HepG2 (cell line): ENCODE measurements around the gene WDR20. TPM values are rescaled to one million over a fixed set of nuclear protein-coding genes. Genes with fewer than 3 reads are reported as not detected.

ENCODE experiments used
- ATAC-seq: fragments of 200-7000 bp; cut with Tn5 transposase; 3 replicates; pipeline ENCODE4 v1.9.1; 2020; ENCODE audit warnings: mild to moderate bottlenecking, moderate library complexity
- BruUV-seq: library from RNA; stranded (reverse); fragments of 400-500 nt; replicated peaks from 2 replicates; lab custom pipeline; 2021; lab: Mats Ljungman, UMichigan
- CTCF ChIA-PET: fragments of 300-600 bp; formaldehyde crosslinking; extraction: SDS; loops from one replicate; lab custom pipeline; 2021; ENCODE audit warnings: low total read pairs, inconsistent platforms, low intra/inter-chr PET ratio; lab: Yijun Ruan, JAX
- POLR2A ChIA-PET: fragments of 350-600 bp; sonication (Branson Sonifier 250); formaldehyde crosslinking; loops from one replicate; lab custom pipeline; 2020; ENCODE audit warnings: antibody characterized with exemption, inconsistent platforms; lab: Yijun Ruan, JAX
- DNase-seq: peaks from one replicate; pipeline ENCODE4 v3.0.0-alpha.2; 2015; ENCODE audit warnings: low spot score
- FAIRE-seq: peaks from 3 replicates; lab custom pipeline; 2011; peaks lifted over from hg19 to GRCh38; lab: Jason Lieb, UNC
- H2AFZ ChIP-seq: one replicate; pipeline ENCODE4 v1.6.1; 2011; ENCODE audit warnings: low read length, inconsistent platforms
- H3K27ac ChIP-seq: fragments of 300-600 bp; 3 replicates; pipeline ENCODE4 v1.8.0; 2011; ENCODE audit warnings: mixed run types, mild to moderate bottlenecking, mixed read lengths, low read length, inconsistent platforms; ENCODE audit not compliant: insufficient read depth; ENCODE audit errors: extremely low read length
- H3K27me3 ChIP-seq, 2 experiments: fragments of 200-600 bp in 1 of 2; 2 replicates in 1 of 2; 3 replicates in 1 of 2; pipeline versions ENCODE4 v1.6.0 to v1.8.0; 2011; ENCODE audit warnings: low read length in 2 of 2, mild to moderate bottlenecking in 2 of 2, moderate library complexity in 2 of 2, inconsistent platforms in 1 of 2; ENCODE audit not compliant: insufficient read depth in 2 of 2, control insufficient read depth in 1 of 2
- H3K36me3 ChIP-seq, 2 experiments: fragments of 200-600 bp in 1 of 2; replicated peaks in 1 of 2; 2 replicates in 1 of 2; 3 replicates in 1 of 2; pipeline versions ENCODE4 v1.5.1 to v1.8.0; 2011; ENCODE audit warnings: low read length in 2 of 2, inconsistent platforms in 1 of 2; ENCODE audit not compliant: insufficient read depth in 2 of 2, control insufficient read depth in 1 of 2
- H3K4me1 ChIP-seq: 2 replicates; pipeline ENCODE4 v1.5.1; 2012; ENCODE audit warnings: low read length, inconsistent platforms; ENCODE audit not compliant: insufficient read depth
- H3K4me2 ChIP-seq: 2 replicates; pipeline ENCODE4 v1.6.0; 2011; ENCODE audit warnings: low read depth, low read length, inconsistent platforms
- H3K4me3 ChIP-seq, 3 experiments: fragments of 200-600 bp in 1 of 3; sonication (generic), shearing (Covaris generic) in 1 of 3; replicated peaks in 1 of 3; 2 replicates each; pipeline ENCODE4 v1.5.1; 2011 to 2016; ENCODE audit warnings: low read length in 3 of 3, inconsistent platforms in 2 of 3, low read depth in 2 of 3, mild to moderate bottlenecking in 2 of 3, control low read depth in 1 of 3, mixed read lengths in 1 of 3; ENCODE audit not compliant: insufficient read depth in 1 of 3
- H3K79me2 ChIP-seq: one replicate; pipeline ENCODE4 v1.6.1; 2011; ENCODE audit warnings: low read length, inconsistent platforms; ENCODE audit not compliant: insufficient read depth
- H3K9ac ChIP-seq: 2 replicates; pipeline ENCODE4 v1.6.0; 2011; ENCODE audit warnings: mild to moderate bottlenecking, low read depth, low read length, inconsistent platforms; ENCODE audit not compliant: insufficient read depth
- H3K9me3 ChIP-seq: 2 replicates; pipeline ENCODE4 v1.5.1; 2012; ENCODE audit warnings: mild to moderate bottlenecking, low read length
- H4K20me1 ChIP-seq: 2 replicates; pipeline ENCODE4 v1.6.0; 2011; ENCODE audit warnings: inconsistent platforms, mild to moderate bottlenecking, low read length, moderate library complexity; ENCODE audit not compliant: insufficient read depth
- ARID3A ChIP-seq: IDR thresholded peaks from 2 replicates; pipeline ENCODE4 v1.6.1; 2012; ENCODE audit warnings: low read depth, low read length, improper control_type of control experiment
- ARNT2 ChIP-seq: sonication (generic); formaldehyde crosslinking; IDR thresholded peaks from 2 replicates; pipeline ENCODE4 v1.8.0; 2022; ENCODE audit warnings: mild to moderate bottlenecking, low read depth, missing genetic modification reagents, moderate library complexity
- CBX1 ChIP-seq: IDR thresholded peaks from one replicate; pipeline ENCODE4 v1.6.1; 2016; ENCODE audit warnings: antibody characterized with exemption, low read depth
- KDM5B ChIP-seq: sonication (generic); formaldehyde crosslinking; IDR thresholded peaks from 2 replicates; pipeline ENCODE4 v1.4.0; 2020; ENCODE audit warnings: missing genetic modification reagents, mild to moderate bottlenecking, borderline replicate concordance
- RARA ChIP-seq: IDR thresholded peaks from 2 replicates; pipeline ENCODE4 v1.6.1; 2016; ENCODE audit warnings: missing genetic modification reagents, missing compliant biosample characterization
- RXRB ChIP-seq: IDR thresholded peaks from 2 replicates; pipeline ENCODE4 v1.6.1; 2016; ENCODE audit warnings: borderline replicate concordance, missing genetic modification reagents, missing compliant biosample characterization
- SNAPC2 ChIP-seq: sonication (generic); formaldehyde crosslinking; IDR thresholded peaks from 2 replicates; pipeline ENCODE4 v1.8.1; 2022; ENCODE audit warnings: mild to moderate bottlenecking, missing genetic modification reagents
- SRSF9 ChIP-seq: fragments of 200-400 bp; formaldehyde crosslinking; IDR thresholded peaks from 2 replicates; pipeline ENCODE4 v1.6.1; 2018; ENCODE audit warnings: borderline replicate concordance, mild to moderate bottlenecking, low read depth, low read length; ENCODE audit not compliant: insufficient read depth, poor library complexity, severe bottlenecking
- XBP1 ChIP-seq: sonication (generic); formaldehyde crosslinking; IDR thresholded peaks from 2 replicates; pipeline ENCODE4 v1.5.0; 2020; ENCODE audit warnings: missing genetic modification reagents
- ZFP82 ChIP-seq: sonication (generic); formaldehyde crosslinking; IDR thresholded peaks from 2 replicates; pipeline ENCODE4 v1.5.1; 2020; ENCODE audit warnings: mild to moderate bottlenecking, missing genetic modification reagents, borderline replicate concordance
- ZFP90 ChIP-seq: sonication (generic); formaldehyde crosslinking; IDR thresholded peaks from 2 replicates; pipeline ENCODE4 v1.8.0; 2022; ENCODE audit warnings: missing genetic modification reagents, mild to moderate bottlenecking, inconsistent platforms, borderline replicate concordance
- ZNF326 ChIP-seq: sonication (generic); formaldehyde crosslinking; IDR thresholded peaks from 2 replicates; pipeline ENCODE4 v1.4.0; 2020; ENCODE audit warnings: missing genetic modification reagents, borderline replicate concordance
- ZNF878 ChIP-seq: sonication (generic); formaldehyde crosslinking; IDR thresholded peaks from 2 replicates; pipeline ENCODE4 v1.8.1; 2023; ENCODE audit warnings: mild to moderate bottlenecking, missing genetic modification reagents, moderate library complexity
- WGBS: methylation state at CpG from one replicate; pipeline ENCODE4 v1.1.6; 2017; ENCODE audit warnings: low lambda C conversion rate; 5-methylcytosine and 5-hydroxymethylcytosine counted together
- in situ Hi-C: cut with HindIII; loops from 2 replicates; pipeline ENCODE4 v1.10.0; 2017; ENCODE audit warnings: low pct_unique_long_range_greater_than_20kb; ENCODE audit not compliant: extremely low pct_ligation_motif_present
- intact Hi-C: fragments of 100-400 bp; cut with micrococcal nuclease; formaldehyde crosslinking; loops from one replicate; pipeline ENCODE4 v1.10.0; 2022; ENCODE audit not compliant: unreplicated experiment
- polyA plus RNA-seq, 8 experiments: library from polyadenylated mRNA; depleted of rRNA in 3 of 8; stranded (reverse) in 7 of 8; unstranded in 1 of 8; fragments of >200 nt; fragmentation: Illumina TruSeq in 4 of 8; extraction: Trizol in 4 of 8; gene quantifications; 2 replicates each; pipeline versions ENCODE4 v1.2.1 to v1.2.3, GENCODE V29; 2011 to 2016; ENCODE audit warnings: low read depth in 4 of 8, missing spikeins in 1 of 8, mixed read lengths in 1 of 8; ENCODE audit not compliant: insufficient read depth in 1 of 8
- total RNA-seq, 5 experiments: library from RNA; depleted of rRNA; stranded (reverse); fragments of >200 nt; fragmentation: Illumina TruSeq; extraction: Trizol; gene quantifications; 2 replicates each; pipeline ENCODE4 v1.2.3, GENCODE V29; 2016; ENCODE audit warnings: low read depth in 1 of 5
- TF ChIP-seq, protein P1 (sequence below): sonication (generic); formaldehyde crosslinking; IDR thresholded peaks from 2 replicates; pipeline ENCODE4 v1.4.0; 2020; ENCODE audit warnings: missing genetic modification reagents

The WDR20 gene
- total and polyA plus RNA-seq, 2 of the 13 experiments (the other 11 are each of a cell fraction or from before 2014, with no cell fraction given) = 10.4 to 23.2 TPM

DNA sequence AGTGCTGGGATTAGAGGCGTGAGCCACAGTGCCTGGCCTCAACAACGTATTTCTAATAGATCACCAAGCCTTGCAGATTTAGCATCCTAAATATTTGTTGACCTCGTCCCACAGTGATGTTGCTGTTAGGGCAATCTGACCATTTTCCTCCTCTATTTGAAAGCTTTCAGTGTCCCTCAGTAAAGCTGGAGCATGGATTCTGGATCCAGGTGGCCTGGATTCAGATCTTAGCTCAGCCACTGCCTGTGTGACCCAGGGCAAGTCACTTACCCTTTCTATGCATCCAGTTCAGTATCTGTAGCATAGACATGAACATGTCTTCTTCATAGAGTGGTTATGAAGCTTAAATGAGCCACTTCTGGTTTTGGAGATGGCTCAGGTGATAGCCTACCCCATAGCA is 49.0 kb upstream of the WDR20 start:
- H3K79me2 ChIP-seq = peaks cover 12% of the 10 kb centered on the region
- H3K27me3 ChIP-seq = peaks cover 2 to 23% of the 10 kb centered on the region in 2 experiments; a peak in 2 of 5 replicates
- CTCF ChIA-PET = no interaction called here
- no peak overlapping the region for H3K9ac ChIP-seq
- no peak overlapping the region for H3K4me3 ChIP-seq
- H3K27ac ChIP-seq = no peak overlapping the region
- H3K4me2 ChIP-seq = no peak overlapping the region
- intact Hi-C loops = no loop called here
- BruUV-seq = no TSS peak
- POLR2A ChIA-PET = interaction anchor here (1.7 kb wide), 1 partner anchor 16 kb away, joined by 3 read pairs; no protein-coding TSS in a partner anchor
- FAIRE-seq (no peak), ATAC-seq (no peak), DNase-seq (no peak)
- TF ChIP-seq RXRB = no peak
- TF ChIP-seq, protein P1, sequence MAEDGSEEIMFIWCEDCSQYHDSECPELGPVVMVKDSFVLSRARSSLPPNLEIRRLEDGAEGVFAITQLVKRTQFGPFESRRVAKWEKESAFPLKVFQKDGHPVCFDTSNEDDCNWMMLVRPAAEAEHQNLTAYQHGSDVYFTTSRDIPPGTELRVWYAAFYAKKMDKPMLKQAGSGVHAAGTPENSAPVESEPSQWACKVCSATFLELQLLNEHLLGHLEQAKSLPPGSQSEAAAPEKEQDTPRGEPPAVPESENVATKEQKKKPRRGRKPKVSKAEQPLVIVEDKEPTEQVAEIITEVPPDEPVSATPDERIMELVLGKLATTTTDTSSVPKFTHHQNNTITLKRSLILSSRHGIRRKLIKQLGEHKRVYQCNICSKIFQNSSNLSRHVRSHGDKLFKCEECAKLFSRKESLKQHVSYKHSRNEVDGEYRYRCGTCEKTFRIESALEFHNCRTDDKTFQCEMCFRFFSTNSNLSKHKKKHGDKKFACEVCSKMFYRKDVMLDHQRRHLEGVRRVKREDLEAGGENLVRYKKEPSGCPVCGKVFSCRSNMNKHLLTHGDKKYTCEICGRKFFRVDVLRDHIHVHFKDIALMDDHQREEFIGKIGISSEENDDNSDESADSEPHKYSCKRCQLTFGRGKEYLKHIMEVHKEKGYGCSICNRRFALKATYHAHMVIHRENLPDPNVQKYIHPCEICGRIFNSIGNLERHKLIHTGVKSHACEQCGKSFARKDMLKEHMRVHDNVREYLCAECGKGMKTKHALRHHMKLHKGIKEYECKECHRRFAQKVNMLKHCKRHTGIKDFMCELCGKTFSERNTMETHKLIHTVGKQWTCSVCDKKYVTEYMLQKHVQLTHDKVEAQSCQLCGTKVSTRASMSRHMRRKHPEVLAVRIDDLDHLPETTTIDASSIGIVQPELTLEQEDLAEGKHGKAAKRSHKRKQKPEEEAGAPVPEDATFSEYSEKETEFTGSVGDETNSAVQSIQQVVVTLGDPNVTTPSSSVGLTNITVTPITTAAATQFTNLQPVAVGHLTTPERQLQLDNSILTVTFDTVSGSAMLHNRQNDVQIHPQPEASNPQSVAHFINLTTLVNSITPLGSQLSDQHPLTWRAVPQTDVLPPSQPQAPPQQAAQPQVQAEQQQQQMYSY (CRISPR knock-in tag) = peak; percentile 81
- H2AFZ ChIP-seq = no peak overlapping the region
- 55% methylated on average over 3 of the region's 3 CpGs for WGBS
- no peaks in the 10 kb centered on the region for H3K9me3 ChIP-seq
- H3K36me3 ChIP-seq = peaks cover 0 to under 1% of the 10 kb centered on the region in 2 experiments; a peak in 1 of 5 replicates
- in situ Hi-C loops = loop anchor here (25.0 kb wide), 1 partner anchor 378 kb away; no protein-coding TSS in a partner anchor
- peaks cover 24% of the 10 kb centered on the region for H3K4me1 ChIP-seq
- peaks cover 6% of the 10 kb centered on the region for H4K20me1 ChIP-seq

DNA sequence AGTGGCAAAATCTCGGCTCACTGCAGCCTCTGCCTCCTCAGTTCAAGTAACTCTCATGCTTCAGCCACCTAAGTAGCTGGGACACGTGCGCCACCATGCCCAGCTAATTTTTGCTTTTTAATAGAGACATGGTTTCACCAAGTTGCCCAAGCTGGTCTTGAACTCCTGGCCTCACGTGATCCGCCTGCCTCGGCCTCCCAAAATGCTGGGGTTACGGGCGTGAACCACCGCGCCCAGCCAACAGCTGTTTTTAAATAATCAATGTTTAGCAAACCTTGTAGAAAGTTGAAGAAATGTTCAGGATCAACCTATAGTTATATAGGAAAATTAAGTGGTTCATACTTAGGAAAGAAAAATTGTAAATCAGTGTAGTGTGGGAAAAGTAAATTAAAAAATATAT is 46.9 kb upstream of the WDR20 start:
- no peak overlapping the region for H3K9ac ChIP-seq
- no peak overlapping the region for H2AFZ ChIP-seq
- in situ Hi-C loops = loop anchor here (25.0 kb wide), 1 partner anchor 381 kb away; no protein-coding TSS in a partner anchor
- no peaks in the 10 kb centered on the region for H3K36me3 ChIP-seq
- H3K4me1 ChIP-seq = peaks cover 41% of the 10 kb centered on the region
- H3K4me3 ChIP-seq = no peak overlapping the region
- no peak for DNase-seq
- no peak overlapping the region for H3K27ac ChIP-seq
- BruUV-seq = no TSS peak
- CTCF ChIA-PET = no interaction called here
- H3K27me3 ChIP-seq = peaks cover 2 to 25% of the 10 kb centered on the region in 2 experiments; a peak in 2 of 5 replicates
- POLR2A ChIA-PET = no interaction called here
- WGBS = 66% methylated on average over 10 of the region's 10 CpGs
- H4K20me1 ChIP-seq = no peaks in the 10 kb centered on the region
- no peak for FAIRE-seq
- H3K4me2 ChIP-seq = no peak overlapping the region
- no peaks in the 10 kb centered on the region for H3K9me3 ChIP-seq
- H3K79me2 ChIP-seq = no peaks in the 10 kb centered on the region
- intact Hi-C loops = no loop called here
- no peak for ATAC-seq
- TF ChIP-seq RARA (CRISPR knock-in tag) (no peak), ZFP90 (CRISPR knock-in tag) (no peak), ZNF878 (CRISPR knock-in tag) (no peak), XBP1 (CRISPR knock-in tag) (no peak), ARNT2 (no peak), ZNF326 (CRISPR knock-in tag) (no peak), ZFP82 (CRISPR knock-in tag) (no peak), KDM5B (CRISPR knock-in tag) (no peak), SNAPC2 (no peak), SRSF9 (no peak), ARID3A (no peak), CBX1 (no peak)
